GM12892 (cell line): Measurements from ENCODE around the gene CMTM2.

Experiments
- POLR2AphosphoS5 ChIP-seq: IDR thresholded peaks from 2 replicates; pipeline ENCODE4 v1.6.1; 2011; ENCODE audit warnings: low read depth, low read length, control low read depth
- TAF1 ChIP-seq: IDR thresholded peaks from 2 replicates; pipeline ENCODE4 v1.6.1; 2011; ENCODE audit warnings: low read depth, mild to moderate bottlenecking, control low read depth, low read length, borderline replicate concordance

GRCh38 chr16:66623755-66624154 is 44.5 kb downstream of the CMTM2 start:
- TF ChIP-seq POLR2AphosphoS5 (no peak), TAF1 (no peak)
